DOHH2 (cell line): Measurements from ENCODE around the gene SOWAHC.

ENCODE experiments used
- H3F3A ChIP-seq: fragments of 200-600 bp; sonication (generic), shearing (Covaris generic); 2 replicates; pipeline ENCODE4 v1.6.0; 2016; ENCODE audit warnings: antibody characterized with exemption, mild to moderate bottlenecking; ENCODE audit not compliant: control insufficient read depth, insufficient read depth
- H3K27ac ChIP-seq: fragments of 200-600 bp; sonication (generic); 2 replicates; pipeline ENCODE4 v1.5.1; 2014; ENCODE audit warnings: low read depth, mild to moderate bottlenecking, low read length, moderate library complexity
- H3K27me3 ChIP-seq: fragments of 200-600 bp; sonication (generic); 2 replicates; pipeline ENCODE4 v1.6.1; 2014; ENCODE audit warnings: mild to moderate bottlenecking, low read length, mixed read lengths; ENCODE audit not compliant: control insufficient read depth
- H3K36me3 ChIP-seq: fragments of 200-600 bp; sonication (generic); 2 replicates; pipeline ENCODE4 v1.6.1; 2014; ENCODE audit warnings: mild to moderate bottlenecking, low read length, moderate library complexity, mixed read lengths; ENCODE audit not compliant: control insufficient read depth
- H3K4me1 ChIP-seq: fragments of 200-600 bp; sonication (generic); 2 replicates; pipeline ENCODE4 v1.6.1; 2014; ENCODE audit warnings: mild to moderate bottlenecking, low read length, mixed read lengths; ENCODE audit not compliant: control insufficient read depth
- H3K4me2 ChIP-seq: fragments of 200-600 bp; sonication (generic); 2 replicates; pipeline ENCODE4 v1.6.0; 2014; ENCODE audit warnings: mild to moderate bottlenecking, low read length, moderate library complexity
- H3K4me3 ChIP-seq: fragments of 200-600 bp; sonication (generic); 2 replicates; pipeline ENCODE4 v1.5.1; 2014; ENCODE audit warnings: mild to moderate bottlenecking, low read length, mixed read lengths
- H3K79me2 ChIP-seq: fragments of 200-600 bp; sonication (generic); 2 replicates; pipeline ENCODE4 v1.6.1; 2014; ENCODE audit warnings: mild to moderate bottlenecking, low read length, mixed read lengths; ENCODE audit not compliant: control insufficient read depth
- H3K9me2 ChIP-seq: fragments of 200-600 bp; sonication (generic); replicated peaks from 2 replicates; pipeline ENCODE4 v1.6.1; 2014; ENCODE audit warnings: mild to moderate bottlenecking, low read length, mixed read lengths; ENCODE audit not compliant: control insufficient read depth
- H3K9me3 ChIP-seq: fragments of 200-600 bp; sonication (generic); 2 replicates; pipeline ENCODE4 v1.6.1; 2014; ENCODE audit warnings: antibody characterized with exemption, low read length, mixed read lengths; ENCODE audit not compliant: control insufficient read depth, insufficient read depth
- H4K20me1 ChIP-seq: fragments of 200-600 bp; sonication (generic); 2 replicates; pipeline ENCODE4 v1.6.0; 2014; ENCODE audit warnings: low read depth, mild to moderate bottlenecking, antibody characterized with exemption, low read length, moderate library complexity; ENCODE audit not compliant: control insufficient read depth, insufficient read depth
- CTCF ChIP-seq: fragments of 200-600 bp; sonication (generic); IDR thresholded peaks from one replicate; pipeline ENCODE4 v1.5.1; 2014; ENCODE audit warnings: antibody characterized with exemption, mild to moderate bottlenecking, low read depth, low read length; ENCODE audit not compliant: poor library complexity, severe bottlenecking
- EZH2phosphoT487 ChIP-seq: fragments of 200-600 bp; sonication (generic); IDR thresholded peaks from 2 replicates; pipeline ENCODE4 v1.6.1; 2017; ENCODE audit warnings: borderline replicate concordance, mild to moderate bottlenecking, antibody characterized with exemption, low read length, moderate library complexity, mixed read lengths

Gene SOWAHC

DNA sequence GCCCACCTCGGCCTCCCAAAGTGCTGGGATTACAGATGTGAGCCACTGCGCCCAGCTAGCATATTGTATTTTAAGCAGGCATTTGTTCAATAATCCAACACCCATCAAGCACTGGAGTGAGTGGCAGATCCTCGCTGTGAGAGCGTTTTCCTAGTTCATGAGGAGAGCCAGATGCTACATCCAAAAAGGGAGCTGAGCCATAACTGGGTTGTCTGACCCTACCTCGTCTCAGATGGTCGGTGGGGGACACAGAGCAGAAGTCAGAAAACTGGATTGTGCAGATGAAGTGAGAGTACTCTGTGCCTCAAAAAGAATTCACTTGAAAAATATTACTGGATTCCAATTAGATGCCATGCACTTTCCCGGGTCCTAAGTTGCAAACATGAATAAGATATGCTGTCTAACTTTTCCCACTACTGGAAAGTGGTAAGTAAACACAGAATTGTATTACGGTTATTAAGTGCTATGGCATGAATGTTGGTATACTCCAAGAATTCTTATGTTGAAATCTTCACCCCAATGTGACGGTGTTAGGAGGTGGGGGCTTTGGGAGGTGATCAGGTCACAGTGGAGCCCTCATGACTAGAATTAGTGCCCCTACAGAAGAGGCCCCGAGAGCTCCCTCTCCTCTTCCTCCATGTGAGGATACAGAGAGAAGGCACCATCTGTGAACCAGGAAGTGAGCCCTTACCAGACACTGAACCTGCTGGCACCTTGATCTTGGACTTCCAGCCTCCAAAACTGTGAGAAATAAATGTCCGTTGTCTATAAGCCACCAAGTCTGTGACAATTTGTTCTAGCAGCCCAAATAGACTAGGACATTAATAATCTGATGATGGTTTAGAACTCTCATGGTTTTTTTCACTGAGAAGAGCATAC lies 21.5 kb downstream of the SOWAHC start:
- Histone ChIP-seq H3K9me3 (no peaks in the 10 kb centered on the region), H4K20me1 (no peaks in the 10 kb centered on the region), H3F3A (no peaks in the 10 kb centered on the region), H3K4me2 (no peak overlapping the region), H3K27ac (no peak overlapping the region), H3K27me3 (no peaks in the 10 kb centered on the region), H3K79me2 (no peaks in the 10 kb centered on the region), H3K4me3 (no peak overlapping the region), H3K9me2 (no peaks in the 10 kb centered on the region), H3K4me1 (no peaks in the 10 kb centered on the region), H3K36me3 (no peaks in the 10 kb centered on the region)
- TF ChIP-seq EZH2phosphoT487 (no peak), CTCF (no peak)

GRCh38 chr2:109636317-109636716 lies 22.2 kb downstream of the SOWAHC start:
- no peak for TF ChIP-seq EZH2phosphoT487
- no peak for TF ChIP-seq CTCF
- Histone ChIP-seq H3K4me1 (no peaks in the 10 kb centered on the region), H4K20me1 (no peaks in the 10 kb centered on the region), H3K79me2 (no peaks in the 10 kb centered on the region), H3F3A (no peaks in the 10 kb centered on the region), H3K27ac (no peak overlapping the region), H3K9me3 (no peaks in the 10 kb centered on the region), H3K4me3 (no peak overlapping the region), H3K4me2 (no peak overlapping the region), H3K9me2 (no peaks in the 10 kb centered on the region), H3K27me3 (no peaks in the 10 kb centered on the region), H3K36me3 (no peaks in the 10 kb centered on the region)

GRCh38 chr2:109637749-109638570 lies 23.8 kb downstream of the SOWAHC start:
- H3F3A ChIP-seq = no peaks in the 10 kb centered on the region
- no peaks in the 10 kb centered on the region for H4K20me1 ChIP-seq
- H3K27ac ChIP-seq = no peak overlapping the region
- H3K4me3 ChIP-seq = no peak overlapping the region
- no peaks in the 10 kb centered on the region for H3K4me1 ChIP-seq
- H3K27me3 ChIP-seq = no peaks in the 10 kb centered on the region
- no peaks in the 10 kb centered on the region for H3K79me2 ChIP-seq
- no peaks in the 10 kb centered on the region for H3K9me2 ChIP-seq
- H3K36me3 ChIP-seq = no peaks in the 10 kb centered on the region
- H3K4me2 ChIP-seq = no peak overlapping the region
- H3K9me3 ChIP-seq = no peaks in the 10 kb centered on the region
- no peak for TF ChIP-seq EZH2phosphoT487
- no peak for TF ChIP-seq CTCF
